Suprapubic skin (tissue), 4 donors: ENCODE data around the gene MSX2. TPM values are rescaled to one million over a fixed set of nuclear protein-coding genes. Genes with fewer than 3 reads are reported as not detected.
A peak's percentile ranks its signal among the peaks of the same experiment; 100 is the strongest.

Experiments used
- DNase-seq, 2 donors: peaks; one replicate each; pipeline ENCODE4 v3.0.0-alpha.2; 2019; ENCODE audit warnings: low spot score in 2 of 2
- H3K27ac ChIP-seq: fragments of 200-600 bp; sonication (generic); one replicate; pipeline ENCODE4 v1.5.1; 2019
- H3K27me3 ChIP-seq: fragments of 200-600 bp; sonication (generic); one replicate; pipeline ENCODE4 v1.5.1; 2019
- H3K36me3 ChIP-seq: fragments of 200-600 bp; sonication (generic); one replicate; pipeline ENCODE4 v1.5.1; 2019
- H3K4me1 ChIP-seq: fragments of 200-600 bp; sonication (generic); one replicate; pipeline ENCODE4 v1.5.1; 2019
- H3K4me3 ChIP-seq: fragments of 200-600 bp; sonication (generic); one replicate; pipeline ENCODE4 v1.5.1; 2019; ENCODE audit warnings: mild to moderate bottlenecking
- H3K9me3 ChIP-seq: fragments of 200-600 bp; sonication (generic); one replicate; pipeline ENCODE4 v1.5.1; 2019
- CTCF ChIP-seq, 2 donors: fragments of 200-600 bp in 1 of 2; fragments of 450-650 bp in 1 of 2; sonication (generic) in 1 of 2; IDR thresholded peaks; one replicate each; pipeline ENCODE4 v1.5.1; 2016 to 2019; ENCODE audit warnings: antibody characterized with exemption in 2 of 2, mild to moderate bottlenecking in 1 of 2, moderate library complexity in 1 of 2
- EP300 ChIP-seq: sonication (generic); formaldehyde crosslinking; IDR thresholded peaks from one replicate; pipeline ENCODE4 v1.6.1; 2017; ENCODE audit warnings: antibody characterized with exemption
- POLR2A ChIP-seq, 2 donors: fragments of 450-650 bp; IDR thresholded peaks; one replicate each; pipeline ENCODE4 v1.6.1; 2017; ENCODE audit warnings: antibody characterized with exemption in 2 of 2, mild to moderate bottlenecking in 2 of 2, moderate library complexity in 2 of 2
- POLR2AphosphoS5 ChIP-seq, 3 donors: sonication (generic); formaldehyde crosslinking; IDR thresholded peaks; one replicate each; pipeline ENCODE4 v1.6.1; 2017; ENCODE audit warnings: antibody characterized with exemption in 3 of 3
- WGBS: methylation state at CpG from one replicate; pipeline ENCODE4 v1.1.5; 2018; 5-methylcytosine and 5-hydroxymethylcytosine counted together
- total RNA-seq, 4 donors: library from RNA; depleted of rRNA; stranded (reverse); fragments of >200 nt; gene quantifications; one replicate each; pipeline ENCODE4 v1.1.0, GENCODE V29; 2016

Gene MSX2
- total RNA-seq, 4 donors from 2014 or later: 3.5 to 23.1 (median 9.9) TPM

- H3K27ac ChIP-seq: no peak overlapping the region
- H3K4me1 ChIP-seq: peaks cover 41% of the 10 kb centered on the region
- TF ChIP-seq CTCF (IDR thresholded peaks at IDR 0.05): no peak
- TF ChIP-seq EP300: no peak
- TF ChIP-seq POLR2A (IDR thresholded peaks at IDR 0.05): no peak
- no peak for TF ChIP-seq POLR2AphosphoS5 (IDR thresholded peaks at IDR 0.05)
- H3K4me3 ChIP-seq: peak overlapping the region; percentile 85
- peaks cover 61% of the 10 kb centered on the region for H3K27me3 ChIP-seq
- H3K36me3 ChIP-seq: peaks cover under 1% of the 10 kb centered on the region
- H3K9me3 ChIP-seq: no peaks in the 10 kb centered on the region
- no peak for DNase-seq
- 6% methylated on average over 20 of the region's 20 CpGs for WGBS
Observed at GRCh38 chr5:174723979-174724483, 351 bp upstream of the MSX2 start.

GRCh38 chr5:174725261-174725990, 1.0 kb downstream of the MSX2 start:
- peaks cover 50% of the 10 kb centered on the region for H3K27me3 ChIP-seq
- no peak for DNase-seq
- TF ChIP-seq POLR2A (IDR thresholded peaks at IDR 0.05): no peak
- TF ChIP-seq CTCF (IDR thresholded peaks at IDR 0.05): no peak
- no peak for TF ChIP-seq EP300
- no peak for TF ChIP-seq POLR2AphosphoS5 (IDR thresholded peaks at IDR 0.05)

GRCh38 chr5:174725991-174726601, 1.7 kb downstream of the MSX2 start:
- Histone ChIP-seq H3K36me3 (peaks cover 6% of the 10 kb centered on the region), H3K27me3 (peaks cover 44% of the 10 kb centered on the region), H3K27ac (no peak overlapping the region), H3K9me3 (no peaks in the 10 kb centered on the region), H3K4me1 (peaks cover 34% of the 10 kb centered on the region), H3K4me3 (peak overlapping the region; percentile 85)
- WGBS: 80% methylated on average over 10 of the region's 11 CpGs
- no peak for TF ChIP-seq CTCF (IDR thresholded peaks at IDR 0.05)
- no peak for TF ChIP-seq EP300
- no peak for TF ChIP-seq POLR2AphosphoS5 (IDR thresholded peaks at IDR 0.05)
- no peak for TF ChIP-seq POLR2A (IDR thresholded peaks at IDR 0.05)
- DNase-seq: no peak

More at GRCh38 chr5:174725261-174725990, 1.0 kb downstream of the MSX2 start:
- Histone ChIP-seq H3K4me3 (peak overlapping the region; percentile 85), H3K9me3 (no peaks in the 10 kb centered on the region), H3K36me3 (peaks cover 6% of the 10 kb centered on the region), H3K4me1 (peaks cover 40% of the 10 kb centered on the region), H3K27ac (no peak overlapping the region)
- 23% methylated on average over 10 of the region's 30 CpGs for WGBS

GRCh38 chr5:174726916-174727793, 2.8 kb downstream of the MSX2 start:
- Histone ChIP-seq H3K4me3 (no peak overlapping the region), H3K27ac (no peak overlapping the region), H3K27me3 (peaks cover 44% of the 10 kb centered on the region), H3K36me3 (peaks cover 6% of the 10 kb centered on the region), H3K9me3 (no peaks in the 10 kb centered on the region), H3K4me1 (peaks cover 25% of the 10 kb centered on the region)
- 65% methylated on average over 21 of the region's 21 CpGs for WGBS
- no peak for DNase-seq
- TF ChIP-seq POLR2A (IDR thresholded peaks at IDR 0.05) (no peak), POLR2AphosphoS5 (IDR thresholded peaks at IDR 0.05) (no peak), CTCF (IDR thresholded peaks at IDR 0.05) (no peak), EP300 (no peak)
